ENCODE measurements around the gene ACTR3C.

ACTR3C gene

DNA sequence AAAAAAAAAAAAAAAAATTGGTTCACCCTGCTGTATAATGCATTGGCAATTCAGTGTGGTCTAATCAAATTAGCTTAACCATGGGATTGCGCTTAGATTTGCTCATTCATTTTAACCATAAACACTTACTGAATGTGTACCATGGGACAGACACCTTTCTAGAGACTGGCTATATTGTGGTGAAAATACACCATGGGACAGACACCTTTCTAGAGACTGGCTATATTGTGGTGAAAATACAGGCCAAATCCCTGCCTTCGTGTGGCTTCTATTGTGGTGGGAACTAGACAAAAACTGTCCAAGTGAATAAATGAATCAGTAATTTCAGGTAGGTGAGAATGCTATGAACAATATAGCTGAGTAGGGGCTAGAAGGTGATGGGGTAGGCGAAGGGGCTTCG lies 35.1 kb upstream of the ACTR3C start:
- no peak overlapping the region for H3K4me2 ChIP-seq (ENCODE audit: low read depth, low read length, poor library complexity, severe bottlenecking)
- H3K9me2 ChIP-seq (replicated peaks; ENCODE audit: insufficient read depth, low read length): no peaks in the 10 kb centered on the region
- no peak for TF ChIP-seq CTCF (IDR thresholded peaks at IDR 0.05; ENCODE audit: insufficient read depth, low read length, poor library complexity, severe bottlenecking)
- TF ChIP-seq EZH2phosphoT487 (conservative IDR thresholded peaks at IDR 0.05; ENCODE audit: low read length): no peak
- H3K4me3 ChIP-seq (ENCODE audit: insufficient read depth, low read length, poor library complexity, severe bottlenecking): no peak overlapping the region
- no peak overlapping the region for H3K27ac ChIP-seq (ENCODE audit: low read depth, low read length)
- no peaks in the 10 kb centered on the region for H4K20me1 ChIP-seq (ENCODE audit: low read depth, low read length)
- no peaks in the 10 kb centered on the region for H3K9me3 ChIP-seq (ENCODE audit: insufficient read depth, low read length)
- H3K9ac ChIP-seq (ENCODE audit: low read length): no peak overlapping the region
- no peaks in the 10 kb centered on the region for H3K79me2 ChIP-seq (ENCODE audit: insufficient read depth, low read length)
- 0 out of 2 replicates have a peak, but pooled peaks cover 3% of the 10 kb centered on the region for H3K27me3 ChIP-seq (ENCODE audit: low read length)
- no peak overlapping the region for H2AFZ ChIP-seq (ENCODE audit: low read depth, low read length, severe bottlenecking)
- H3F3A ChIP-seq (ENCODE audit: insufficient read depth): no peaks in the 10 kb centered on the region
- no peaks in the 10 kb centered on the region for H3K36me3 ChIP-seq (ENCODE audit: low read length)

- Histone ChIP-seq H4K20me1 (ENCODE audit: low read depth, low read length) (no peaks in the 10 kb centered on the region), H3K36me3 (ENCODE audit: low read length) (no peaks in the 10 kb centered on the region), H3K4me3 (ENCODE audit: insufficient read depth, low read length, poor library complexity, severe bottlenecking) (no peak overlapping the region), H2AFZ (ENCODE audit: low read depth, low read length, severe bottlenecking) (no peak overlapping the region), H3K27me3 (ENCODE audit: low read length) (0 out of 2 replicates have a peak, but pooled peaks cover 3% of the 10 kb centered on the region), H3K9me3 (ENCODE audit: insufficient read depth, low read length) (no peaks in the 10 kb centered on the region), H3K79me2 (ENCODE audit: insufficient read depth, low read length) (no peaks in the 10 kb centered on the region), H3K4me2 (ENCODE audit: low read depth, low read length, poor library complexity, severe bottlenecking) (no peak overlapping the region), H3F3A (ENCODE audit: insufficient read depth) (no peaks in the 10 kb centered on the region), H3K9me2 (replicated peaks; ENCODE audit: insufficient read depth, low read length) (no peaks in the 10 kb centered on the region), H3K27ac (ENCODE audit: low read depth, low read length) (no peak overlapping the region), H3K9ac (ENCODE audit: low read length) (no peak overlapping the region)
- TF ChIP-seq CTCF (IDR thresholded peaks at IDR 0.05; ENCODE audit: insufficient read depth, low read length, poor library complexity, severe bottlenecking) (no peak), EZH2phosphoT487 (conservative IDR thresholded peaks at IDR 0.05; ENCODE audit: low read length) (no peak)
Observed at GRCh38 chr7:150357771-150358427, 34.6 kb upstream of the ACTR3C start.

- H3K79me2 ChIP-seq (ENCODE audit: insufficient read depth, low read length): no peaks in the 10 kb centered on the region
- H3F3A ChIP-seq (ENCODE audit: insufficient read depth): no peaks in the 10 kb centered on the region
- H4K20me1 ChIP-seq (ENCODE audit: low read depth, low read length): no peaks in the 10 kb centered on the region
- no peaks in the 10 kb centered on the region for H3K36me3 ChIP-seq (ENCODE audit: low read length)
- H3K4me3 ChIP-seq (ENCODE audit: insufficient read depth, low read length, poor library complexity, severe bottlenecking): no peak overlapping the region
- H3K9me3 ChIP-seq (ENCODE audit: insufficient read depth, low read length): no peaks in the 10 kb centered on the region
- no peak overlapping the region for H3K27ac ChIP-seq (ENCODE audit: low read depth, low read length)
- H3K27me3 ChIP-seq (ENCODE audit: low read length): 0 out of 2 replicates have a peak, but pooled peaks cover 3% of the 10 kb centered on the region
- peak overlapping the region; percentile 6 for H3K4me2 ChIP-seq (ENCODE audit: low read depth, low read length, poor library complexity, severe bottlenecking)
- no peak for TF ChIP-seq CTCF (IDR thresholded peaks at IDR 0.05; ENCODE audit: insufficient read depth, low read length, poor library complexity, severe bottlenecking)
- no peak for TF ChIP-seq EZH2phosphoT487 (conservative IDR thresholded peaks at IDR 0.05; ENCODE audit: low read length)
- no peaks in the 10 kb centered on the region for H3K9me2 ChIP-seq (replicated peaks; ENCODE audit: insufficient read depth, low read length)
- no peak overlapping the region for H3K9ac ChIP-seq (ENCODE audit: low read length)
- H2AFZ ChIP-seq (ENCODE audit: low read depth, low read length, severe bottlenecking): no peak overlapping the region
Observed at GRCh38 chr7:150357270-150357669, 33.9 kb upstream of the ACTR3C start.

Data from SU-DHL-6 (cell line).